ENCODE data around the gene REM2.
"Not testable (repeated sequence)": the region's sequence is repeated elsewhere in the genome, so short reads cannot be mapped to it uniquely, and the experiment has no call there.

The REM2 gene

GRCh38 chr14:22849212-22849819 is 33.7 kb upstream of the REM2 start:
- DNase-seq: no peak

- DNase-seq: peak; percentile 64 to 71
Observed at GRCh38 chr14:22850944-22851764, 31.9 kb upstream of the REM2 start.

GRCh38 chr14:22852178-22852577 is 30.8 kb upstream of the REM2 start:
- not testable (repeated sequence) for DNase-seq

GRCh38 chr14:22852599-22852939 is 30.5 kb upstream of the REM2 start:
- no peak for DNase-seq

GRCh38 chr14:22852940-22853767 is 29.9 kb upstream of the REM2 start:
- DNase-seq: peak; percentile 58 to 68

GRCh38 chr14:22854296-22854695 is 28.7 kb upstream of the REM2 start:
- DNase-seq: not testable (repeated sequence)

GRCh38 chr14:22854963-22855724 is 27.9 kb upstream of the REM2 start:
- no peak for DNase-seq

- DNase-seq: no peak
Observed at GRCh38 chr14:22856428-22856827, 26.6 kb upstream of the REM2 start.

GRCh38 chr14:22860377-22860776 is 22.6 kb upstream of the REM2 start:
- DNase-seq: not testable (repeated sequence)

- no peak for DNase-seq
Observed at GRCh38 chr14:22861651-22862050, 21.4 kb upstream of the REM2 start.

- DNase-seq: no peak
Observed at GRCh38 chr14:22864979-22865378, 18.0 kb upstream of the REM2 start.

GRCh38 chr14:22865424-22866405 is 17.3 kb upstream of the REM2 start:
- no peak for DNase-seq

GRCh38 chr14:22866874-22867273 is 16.1 kb upstream of the REM2 start:
- no peak for DNase-seq

- no peak for DNase-seq
Observed at GRCh38 chr14:22870811-22871223, 12.2 kb upstream of the REM2 start.

- peak; percentile 85 to 96 for DNase-seq
Observed at GRCh38 chr14:22871224-22872032, 11.6 kb upstream of the REM2 start, which contains the start of gene LRP10. Gene LRP10 (plus strand): TSS chr14:22871740. CDS start chr14:22872304, 564 bp downstream.

- peak; percentile 33 to 80 for DNase-seq
Observed at GRCh38 chr14:22872033-22872832, 10.8 kb upstream of the REM2 start.

GRCh38 chr14:22872833-22873520 is 10.0 kb upstream of the REM2 start:
- DNase-seq: no peak

GRCh38 chr14:22875003-22875747 is 7.8 kb upstream of the REM2 start:
- DNase-seq: no peak
